Hematopoietic multipotent progenitor cell treated with erythropoietin and hydrocortisone succinate and interleukin-3 and kit ligand, for 4 days (in vitro differentiated cells): ENCODE measurements around the gene CMYA5.
"Not testable (repeated sequence)": the region's sequence is repeated elsewhere in the genome, so short reads cannot be mapped to it uniquely, and the experiment has no call there.

ENCODE experiments used
- DNase-seq: peaks from one replicate; pipeline ENCODE4 v3.0.0-alpha.2; 2015

Gene CMYA5

GRCh38 chr5:79753092-79753491, 63.5 kb downstream of the CMYA5 start:
- no peak for DNase-seq

GRCh38 chr5:79753877-79754645, 64.4 kb downstream of the CMYA5 start:
- no peak for DNase-seq

DNA sequence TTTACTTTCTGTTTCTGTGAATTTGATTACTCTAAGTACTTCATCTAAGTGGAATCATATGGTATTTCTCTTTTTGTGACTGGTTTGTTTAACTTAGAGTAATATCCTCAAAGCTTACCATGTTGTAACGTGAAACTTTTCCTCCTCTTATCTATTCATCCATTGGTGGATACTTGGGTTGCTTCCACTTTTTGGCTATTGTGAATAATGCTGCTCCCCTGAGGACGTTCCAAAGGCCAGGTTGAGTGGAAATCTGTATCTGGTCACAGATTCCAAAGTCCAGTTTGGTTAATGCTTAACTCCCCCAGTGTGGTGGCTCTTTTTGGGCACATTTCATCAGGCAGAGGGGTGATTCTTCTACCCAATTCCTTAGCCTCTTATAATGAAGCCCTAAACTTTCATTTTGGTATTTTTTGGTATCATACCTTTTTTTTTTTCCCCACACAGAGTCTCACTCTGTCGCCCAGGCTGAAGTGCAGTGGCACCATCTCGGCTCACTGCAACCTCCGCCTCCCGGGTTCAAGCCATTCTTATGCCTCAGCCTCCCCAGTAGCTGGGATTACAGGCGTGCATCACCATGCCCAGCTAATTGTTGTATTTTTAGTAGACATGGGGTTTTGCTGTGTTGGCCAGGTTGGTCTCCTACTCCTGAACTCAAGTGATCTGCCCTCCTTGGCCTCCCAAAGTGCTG, 65.4 kb downstream of the CMYA5 start:
- no peak for DNase-seq

GRCh38 chr5:79756076-79756475, 66.4 kb downstream of the CMYA5 start:
- DNase-seq, result peak; percentile 13

GRCh38 chr5:79759436-79759835, 69.8 kb downstream of the CMYA5 start:
- DNase-seq, result no peak

DNA sequence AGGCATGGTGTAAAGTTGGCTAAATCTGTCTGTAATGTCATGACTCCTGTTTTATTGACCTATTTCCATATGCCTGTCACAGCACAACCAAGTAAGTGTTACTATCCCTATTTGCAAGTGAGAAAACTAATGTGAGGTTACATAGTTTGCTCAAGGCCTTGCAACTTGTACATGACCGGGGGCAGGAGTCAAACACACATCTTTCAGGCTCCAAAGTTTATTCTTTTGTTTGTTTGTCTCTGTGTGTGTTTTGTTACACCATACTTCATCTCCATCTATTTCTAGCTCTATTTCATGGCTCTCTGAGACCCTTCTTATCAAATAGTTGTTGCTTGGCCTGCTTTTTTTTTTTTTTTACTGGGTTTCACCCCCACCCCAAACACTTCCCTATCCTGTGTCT, 70.2 kb downstream of the CMYA5 start:
- DNase-seq, result no peak

DNA sequence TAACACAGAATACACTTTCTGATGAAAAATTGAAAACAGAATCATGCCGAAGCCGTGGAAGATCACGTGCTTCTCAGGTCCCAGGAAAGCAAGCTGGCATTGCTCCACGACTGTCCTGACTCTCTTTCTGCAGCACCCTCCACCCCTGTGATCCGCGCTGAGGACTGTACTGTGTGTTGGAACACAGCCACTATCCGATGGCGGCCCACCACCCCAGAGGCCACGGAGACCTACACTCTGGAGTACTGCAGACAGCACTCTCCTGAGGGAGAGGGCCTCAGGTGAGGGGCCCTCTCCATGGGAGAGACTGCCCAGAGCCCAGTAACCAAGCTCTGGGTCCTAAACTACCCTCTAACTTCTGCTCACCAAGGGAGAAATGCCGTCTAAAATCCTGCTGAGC, 73.3 kb downstream of the CMYA5 start:
- no peak for DNase-seq

GRCh38 chr5:79764147-79764546, 74.5 kb downstream of the CMYA5 start:
- DNase-seq, result not testable (repeated sequence)

DNA sequence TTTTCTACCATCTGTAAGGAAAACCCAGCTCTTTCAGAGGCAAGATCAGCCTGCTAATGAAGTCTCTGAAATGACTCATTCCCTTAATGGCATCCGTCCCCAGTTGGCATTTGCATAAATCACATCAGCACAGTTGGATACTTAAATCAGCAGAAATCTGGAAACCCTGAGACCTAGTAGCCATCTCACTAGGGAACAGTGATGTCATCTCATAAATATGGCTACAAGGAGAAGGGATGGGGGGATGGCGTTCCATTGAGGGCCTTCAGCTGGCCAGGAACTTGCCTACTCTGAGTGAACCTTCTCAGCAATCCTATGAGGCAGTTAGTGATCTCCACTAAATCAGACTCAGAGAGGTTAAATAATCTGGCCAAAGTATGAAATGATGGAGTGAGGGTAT, 81.8 kb downstream of the CMYA5 start:
- no peak for DNase-seq

DNA sequence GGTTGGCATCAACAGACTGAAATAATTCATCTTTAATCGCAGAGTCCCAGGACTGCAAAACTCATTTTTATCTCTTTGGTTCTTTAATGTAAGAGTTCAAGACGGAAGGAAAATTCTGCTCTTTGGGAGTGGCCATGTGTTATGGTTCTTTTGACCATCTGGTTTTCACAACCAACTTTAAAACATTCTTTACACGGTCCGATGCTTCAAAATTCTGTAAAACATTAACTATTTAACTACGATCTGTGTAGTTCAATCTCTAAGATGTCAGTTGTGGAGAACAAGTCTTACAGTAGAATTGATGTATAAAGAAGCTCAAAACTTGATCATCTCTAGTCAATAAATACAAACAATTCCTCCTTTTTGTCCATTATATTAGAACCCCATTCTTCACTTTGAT, 83.0 kb downstream of the CMYA5 start:
- DNase-seq, result no peak

DNA sequence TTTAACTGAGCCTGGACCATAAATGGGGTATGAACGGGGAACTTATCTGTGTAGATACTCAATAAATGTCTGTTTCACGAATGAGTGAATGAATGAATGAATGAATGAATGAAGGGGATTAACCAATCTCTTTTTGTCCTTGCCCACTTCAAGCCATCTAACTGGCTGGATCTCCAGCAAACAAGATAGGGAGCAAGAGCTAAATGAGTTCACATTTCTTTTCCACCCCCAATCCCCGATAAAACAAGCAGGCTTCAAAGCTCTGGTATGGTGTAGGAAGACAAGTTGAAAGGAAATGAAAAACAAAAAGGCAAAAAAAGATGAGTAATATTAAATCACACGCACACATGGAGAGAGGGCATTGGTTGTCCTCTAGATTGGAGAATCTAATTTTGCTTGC, 84.0 kb downstream of the CMYA5 start:
- DNase-seq, result no peak

DNA sequence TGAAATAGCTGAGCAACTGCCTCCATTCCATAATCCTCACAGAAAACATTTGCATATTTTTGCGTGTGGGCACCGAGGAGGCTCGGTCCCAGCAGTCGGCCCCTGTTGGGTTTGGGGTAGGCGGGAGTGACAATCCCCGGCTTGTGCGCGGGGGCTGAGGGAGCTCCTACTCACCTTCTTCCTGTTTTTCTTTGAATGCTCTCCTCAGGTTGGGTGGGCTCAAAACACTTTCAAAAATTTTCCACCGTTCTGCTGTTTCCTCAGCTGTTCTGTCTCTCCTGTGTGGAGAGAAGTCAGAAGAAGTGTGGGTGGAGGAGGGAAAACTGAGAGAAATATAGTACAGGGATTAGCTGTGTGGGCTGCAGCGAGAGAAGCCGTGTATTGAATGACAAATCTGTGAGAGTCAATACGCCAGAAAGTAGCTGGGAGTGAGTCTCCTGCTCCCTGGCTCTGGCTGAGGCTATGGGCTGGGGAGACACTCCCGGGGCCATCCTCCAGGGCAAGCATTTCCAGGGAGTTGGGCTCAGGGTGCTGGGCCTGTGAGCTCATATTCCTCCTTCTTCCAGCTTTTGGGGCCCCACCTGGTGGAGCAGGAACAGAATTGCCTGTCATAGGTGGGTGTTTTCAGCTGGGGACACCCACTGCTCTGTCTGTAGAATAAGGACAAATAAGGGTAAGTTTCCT, 84.7 kb downstream of the CMYA5 start:
- DNase-seq, result peak; percentile 27

DNA sequence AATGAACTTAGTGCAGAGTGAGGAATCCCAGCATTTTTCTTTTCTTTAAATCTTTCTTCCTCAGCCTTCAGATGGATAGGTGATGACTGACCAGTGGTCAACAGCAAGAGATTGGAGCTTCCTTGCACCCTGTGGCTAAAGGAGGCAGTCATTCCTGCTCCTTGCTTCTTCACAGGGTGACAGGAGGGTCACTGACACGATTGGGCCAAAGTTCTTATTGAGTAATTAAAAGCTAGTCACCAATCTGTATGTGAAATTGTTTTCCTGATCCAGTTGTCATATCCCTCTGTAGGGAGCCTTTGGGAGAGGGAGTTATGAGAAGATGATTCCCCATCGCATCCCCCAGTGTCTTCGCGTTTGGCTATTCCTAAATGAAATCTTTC, 85.2 kb downstream of the CMYA5 start:
- DNase-seq, result no peak

DNA sequence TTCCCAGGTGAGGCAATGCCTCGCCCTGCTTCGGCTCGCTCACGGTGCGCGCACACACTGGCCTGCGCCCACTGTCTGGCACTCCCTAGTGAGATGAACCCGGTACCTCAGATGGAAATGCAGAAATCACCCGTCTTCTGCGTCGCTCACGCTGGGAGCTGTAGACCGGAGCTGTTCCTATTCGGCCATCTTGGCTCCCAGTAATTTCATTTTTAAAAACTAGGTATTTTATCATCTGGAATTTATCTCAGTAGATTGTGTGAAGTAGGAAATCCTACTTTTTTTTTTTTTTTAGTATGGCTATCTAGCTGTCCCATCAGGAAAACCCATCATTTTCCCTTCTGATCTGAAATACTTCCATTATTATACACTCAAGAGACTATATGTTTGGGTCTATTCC, 95.1 kb downstream of the CMYA5 start:
- DNase-seq, result not testable (repeated sequence)

DNA sequence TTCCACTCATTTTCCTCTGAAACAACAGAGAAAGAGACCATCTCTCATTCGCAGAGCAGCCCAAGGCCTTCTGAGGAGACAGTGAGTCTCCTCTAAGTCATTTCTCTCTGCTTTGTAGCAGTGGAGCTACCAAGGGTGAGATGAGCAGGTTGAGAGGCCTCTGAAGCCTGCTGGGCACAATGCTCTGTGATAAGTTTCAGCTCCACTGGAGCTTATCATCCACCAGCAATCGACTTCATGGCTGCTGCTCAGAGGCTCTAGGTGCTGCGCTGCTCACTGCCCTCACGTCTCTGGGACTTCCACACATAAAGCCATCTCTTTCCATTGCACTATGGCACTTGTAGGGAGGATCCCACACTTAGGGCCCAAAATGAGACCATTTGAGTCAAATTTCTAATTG, 96.3 kb downstream of the CMYA5 start:
- no peak for DNase-seq

DNA sequence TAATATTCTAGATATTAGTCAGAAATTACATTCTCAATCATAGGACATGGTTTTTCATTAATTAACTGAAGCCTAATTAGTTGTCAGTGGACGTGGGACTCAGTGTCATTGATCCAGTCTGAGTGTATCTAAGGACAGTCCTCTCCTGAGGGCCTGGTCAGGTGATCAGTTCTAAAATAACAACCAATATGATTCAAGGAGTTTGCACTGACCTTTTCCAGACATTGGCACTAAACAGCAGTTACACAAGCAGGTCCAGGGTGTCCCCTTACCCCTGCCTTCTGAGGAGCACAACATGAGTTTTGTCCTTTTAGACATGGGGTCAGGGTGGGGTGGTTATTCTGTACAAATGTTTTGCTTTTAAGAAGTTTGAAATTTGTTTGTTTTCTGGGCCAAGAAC, 97.8 kb downstream of the CMYA5 start:
- DNase-seq, result no peak

DNA sequence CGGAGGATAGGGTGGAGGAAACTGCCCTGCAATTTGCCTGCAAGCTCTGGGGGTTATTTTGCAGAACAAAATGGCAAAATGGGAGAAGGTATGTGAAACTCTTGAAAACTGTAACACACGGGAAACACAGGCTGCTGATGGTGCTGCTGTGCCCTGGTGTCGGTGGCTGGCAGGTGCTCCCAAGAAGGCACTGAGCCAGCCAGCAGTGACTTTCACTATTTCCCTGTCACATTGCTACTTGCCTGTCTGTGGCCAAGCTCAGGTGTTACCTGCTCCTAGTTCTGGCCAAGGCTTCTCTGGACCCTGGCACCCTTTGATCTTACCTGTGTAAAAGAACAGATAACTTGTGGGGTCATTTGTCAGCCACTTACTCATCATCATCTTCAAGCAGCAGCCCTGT, 102.2 kb downstream of the CMYA5 start:
- no peak for DNase-seq

DNA sequence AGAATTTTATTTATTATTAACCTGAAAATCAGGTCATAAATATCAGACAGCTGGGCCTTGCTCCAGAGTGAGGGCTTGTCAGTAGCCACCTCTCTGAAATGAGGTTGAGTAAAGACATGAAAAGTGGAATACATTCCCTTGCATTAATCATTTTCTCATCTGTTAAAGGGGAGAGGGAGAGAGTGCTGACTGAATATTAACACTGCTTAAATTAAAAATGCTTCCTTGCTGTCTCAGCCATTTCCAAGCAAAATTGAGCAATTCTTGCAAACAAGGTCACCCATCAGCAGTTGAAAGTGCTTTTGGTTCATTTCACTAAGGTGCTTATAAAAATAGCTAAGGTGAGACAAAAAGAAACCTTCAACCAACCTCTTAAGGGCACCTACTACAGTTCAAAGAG, 102.8 kb downstream of the CMYA5 start:
- DNase-seq, result no peak

GRCh38 chr5:79793304-79793703, 103.7 kb downstream of the CMYA5 start:
- DNase-seq, result no peak

DNA sequence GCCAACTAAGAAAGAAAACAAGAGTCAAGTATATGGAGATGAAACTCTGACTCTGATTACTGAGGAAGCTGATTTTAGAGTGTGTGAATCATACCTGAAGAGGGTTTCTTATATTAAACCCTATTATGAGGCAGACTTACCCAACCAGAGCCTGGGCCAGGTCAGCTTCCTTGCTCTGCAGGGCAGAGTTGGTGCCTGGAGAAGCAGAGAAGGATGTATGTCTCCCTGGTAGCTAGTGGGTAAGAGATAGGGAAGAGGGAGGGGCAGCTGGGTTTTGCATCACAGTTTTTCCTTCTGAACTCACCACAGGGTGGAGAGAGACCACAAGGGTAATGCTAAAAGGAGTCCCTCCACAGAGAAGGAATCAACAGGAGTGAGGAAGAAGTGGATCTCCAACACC, 104.1 kb downstream of the CMYA5 start:
- DNase-seq, result peak; percentile 62

GRCh38 chr5:79794347-79794746, 104.7 kb downstream of the CMYA5 start:
- no peak for DNase-seq

- DNase-seq, result peak; percentile 58
Observed at GRCh38 chr5:79795764-79796398, 106.2 kb downstream of the CMYA5 start.

GRCh38 chr5:79798893-79799590, 109.4 kb downstream of the CMYA5 start:
- no peak for DNase-seq
